ENCODE measurements around the gene CRX. TPM values are rescaled to one million over a fixed set of nuclear protein-coding genes. Genes with fewer than 3 reads are reported as not detected.

The CRX gene
- total RNA-seq, 1 donor from 2014 or later, result 0.19 TPM

DNA sequence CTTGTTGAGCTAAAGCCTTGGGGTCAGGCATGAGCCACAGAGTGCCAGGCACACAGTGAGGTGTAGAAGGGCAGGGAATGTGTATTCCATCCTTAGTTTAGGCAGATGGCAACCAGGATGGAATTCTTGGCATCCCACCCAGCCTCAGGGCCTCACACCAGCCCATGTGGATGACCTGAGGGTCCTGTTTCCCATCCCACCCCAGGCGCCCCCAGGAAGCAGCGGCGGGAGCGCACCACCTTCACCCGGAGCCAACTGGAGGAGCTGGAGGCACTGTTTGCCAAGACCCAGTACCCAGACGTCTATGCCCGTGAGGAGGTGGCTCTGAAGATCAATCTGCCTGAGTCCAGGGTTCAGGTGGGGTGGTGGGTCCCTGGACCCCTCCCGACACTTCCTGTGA is 14.3 kb downstream of the CRX start:
- Histone ChIP-seq H3K9ac (no peak overlapping the region), H3K36me3 (no peaks in the 10 kb centered on the region), H4K20me1 (ENCODE audit: low read depth) (no peaks in the 10 kb centered on the region), H3K4me3 (no peak overlapping the region), H3F3A (ENCODE audit: low read depth) (peaks cover 49% of the 10 kb centered on the region), H3K4me1 (peaks cover 15% of the 10 kb centered on the region), H3K4me2 (no peak overlapping the region), H3K27me3 (no peaks in the 10 kb centered on the region), H2AFZ (replicated peaks) (no peak overlapping the region), H3K27ac (no peak overlapping the region), H3K9me3 (ENCODE audit: low read depth) (no peaks in the 10 kb centered on the region), H3K79me2 (ENCODE audit: low read depth) (no peaks in the 10 kb centered on the region)
- peaks cover 2% of the 10 kb centered on the region for H3K9me3 Mint-ChIP-seq
- H3K4me3 Mint-ChIP-seq, result no peak overlapping the region
- H3K27me3 Mint-ChIP-seq (ENCODE audit: insufficient read depth, low read depth), result peaks cover 9% of the 10 kb centered on the region
- DNase-seq (ENCODE audit: low spot score), result no peak
- no peaks in the 10 kb centered on the region for H3K36me3 Mint-ChIP-seq
- peaks cover 10% of the 10 kb centered on the region for H3K4me1 Mint-ChIP-seq
- no peak overlapping the region for H3K27ac Mint-ChIP-seq
- TF ChIP-seq, protein P1, sequence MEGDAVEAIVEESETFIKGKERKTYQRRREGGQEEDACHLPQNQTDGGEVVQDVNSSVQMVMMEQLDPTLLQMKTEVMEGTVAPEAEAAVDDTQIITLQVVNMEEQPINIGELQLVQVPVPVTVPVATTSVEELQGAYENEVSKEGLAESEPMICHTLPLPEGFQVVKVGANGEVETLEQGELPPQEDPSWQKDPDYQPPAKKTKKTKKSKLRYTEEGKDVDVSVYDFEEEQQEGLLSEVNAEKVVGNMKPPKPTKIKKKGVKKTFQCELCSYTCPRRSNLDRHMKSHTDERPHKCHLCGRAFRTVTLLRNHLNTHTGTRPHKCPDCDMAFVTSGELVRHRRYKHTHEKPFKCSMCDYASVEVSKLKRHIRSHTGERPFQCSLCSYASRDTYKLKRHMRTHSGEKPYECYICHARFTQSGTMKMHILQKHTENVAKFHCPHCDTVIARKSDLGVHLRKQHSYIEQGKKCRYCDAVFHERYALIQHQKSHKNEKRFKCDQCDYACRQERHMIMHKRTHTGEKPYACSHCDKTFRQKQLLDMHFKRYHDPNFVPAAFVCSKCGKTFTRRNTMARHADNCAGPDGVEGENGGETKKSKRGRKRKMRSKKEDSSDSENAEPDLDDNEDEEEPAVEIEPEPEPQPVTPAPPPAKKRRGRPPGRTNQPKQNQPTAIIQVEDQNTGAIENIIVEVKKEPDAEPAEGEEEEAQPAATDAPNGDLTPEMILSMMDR (IDR thresholded peaks at IDR 0.05), result no peak
- TF ChIP-seq EZH2 (IDR thresholded peaks at IDR 0.05), result no peak
- no peak for TF ChIP-seq EZH2phosphoT487 (IDR thresholded peaks at IDR 0.05)

DNA sequence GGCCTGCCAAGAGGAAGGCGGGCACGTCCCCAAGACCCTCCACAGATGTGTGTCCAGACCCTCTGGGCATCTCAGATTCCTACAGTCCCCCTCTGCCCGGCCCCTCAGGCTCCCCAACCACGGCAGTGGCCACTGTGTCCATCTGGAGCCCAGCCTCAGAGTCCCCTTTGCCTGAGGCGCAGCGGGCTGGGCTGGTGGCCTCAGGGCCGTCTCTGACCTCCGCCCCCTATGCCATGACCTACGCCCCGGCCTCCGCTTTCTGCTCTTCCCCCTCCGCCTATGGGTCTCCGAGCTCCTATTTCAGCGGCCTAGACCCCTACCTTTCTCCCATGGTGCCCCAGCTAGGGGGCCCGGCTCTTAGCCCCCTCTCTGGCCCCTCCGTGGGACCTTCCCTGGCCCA is 17.7 kb downstream of the CRX start:
- peaks cover 18% of the 10 kb centered on the region for H3K4me1 ChIP-seq
- no peak overlapping the region for H3K4me3 Mint-ChIP-seq
- H3K27ac ChIP-seq, result peak overlapping the region; percentile 6
- H3K9ac ChIP-seq, result no peak overlapping the region
- peaks cover 5% of the 10 kb centered on the region for H3K27me3 Mint-ChIP-seq (ENCODE audit: insufficient read depth, low read depth)
- DNase-seq (ENCODE audit: low spot score), result peak; percentile 28
- no peaks in the 10 kb centered on the region for H3K27me3 ChIP-seq
- TF ChIP-seq EZH2phosphoT487 (IDR thresholded peaks at IDR 0.05) (no peak), EZH2 (IDR thresholded peaks at IDR 0.05) (no peak)
- TF ChIP-seq, protein P1 (IDR thresholded peaks at IDR 0.05), result no peak
- peaks cover 11% of the 10 kb centered on the region for H3K4me1 Mint-ChIP-seq
- H3K36me3 ChIP-seq, result no peaks in the 10 kb centered on the region
- peak overlapping the region; percentile 61 for H3K27ac Mint-ChIP-seq
- peak overlapping the region; percentile 64 for H3K4me2 ChIP-seq
- no peak overlapping the region for H3K4me3 ChIP-seq
- no peaks in the 10 kb centered on the region for H3K79me2 ChIP-seq (ENCODE audit: low read depth)
- H4K20me1 ChIP-seq (ENCODE audit: low read depth), result no peaks in the 10 kb centered on the region
- H3K9me3 ChIP-seq (ENCODE audit: low read depth), result no peaks in the 10 kb centered on the region
- H3K36me3 Mint-ChIP-seq, result no peaks in the 10 kb centered on the region
- peaks cover 56% of the 10 kb centered on the region for H3F3A ChIP-seq (ENCODE audit: low read depth)
- peak overlapping the region; percentile 15 for H2AFZ ChIP-seq (replicated peaks)
- peaks cover 2% of the 10 kb centered on the region for H3K9me3 Mint-ChIP-seq

DNA sequence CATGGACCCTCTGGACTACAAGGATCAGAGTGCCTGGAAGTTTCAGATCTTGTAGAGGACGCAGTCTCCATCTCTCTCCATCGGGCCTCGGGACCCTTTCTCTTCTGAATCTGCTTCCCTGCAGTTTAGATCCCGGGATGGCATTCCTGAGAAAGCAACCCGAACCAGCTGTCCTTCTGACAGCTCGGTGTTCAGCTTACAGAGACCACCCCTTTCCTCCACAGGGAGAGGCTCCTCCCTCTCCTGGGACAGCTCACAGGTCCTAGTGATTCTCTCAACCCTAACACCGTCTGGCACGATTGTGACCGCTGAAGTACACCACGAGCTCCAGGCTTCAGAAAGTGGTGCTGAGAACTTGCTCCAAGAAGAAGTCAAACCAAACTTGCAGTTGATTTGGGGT is 18.2 kb downstream of the CRX start:
- H3K27me3 Mint-ChIP-seq (ENCODE audit: insufficient read depth, low read depth), result peaks cover 4% of the 10 kb centered on the region
- TF ChIP-seq, protein P1 (IDR thresholded peaks at IDR 0.05), result no peak
- no peak for TF ChIP-seq EZH2phosphoT487 (IDR thresholded peaks at IDR 0.05)
- TF ChIP-seq EZH2 (IDR thresholded peaks at IDR 0.05), result no peak
- Histone ChIP-seq H3K4me1 (peaks cover 18% of the 10 kb centered on the region), H3K9me3 (ENCODE audit: low read depth) (no peaks in the 10 kb centered on the region), H3F3A (ENCODE audit: low read depth) (peaks cover 56% of the 10 kb centered on the region), H3K79me2 (ENCODE audit: low read depth) (no peaks in the 10 kb centered on the region), H3K27me3 (no peaks in the 10 kb centered on the region), H3K9ac (no peak overlapping the region), H3K27ac (peak overlapping the region; percentile 6), H3K36me3 (no peaks in the 10 kb centered on the region), H3K4me3 (no peak overlapping the region), H3K4me2 (peak overlapping the region; percentile 64), H2AFZ (replicated peaks) (peak overlapping the region; percentile 15), H4K20me1 (ENCODE audit: low read depth) (no peaks in the 10 kb centered on the region)
- H3K27ac Mint-ChIP-seq, result peak overlapping the region; percentile 61
- no peak overlapping the region for H3K4me3 Mint-ChIP-seq
- no peaks in the 10 kb centered on the region for H3K9me3 Mint-ChIP-seq
- H3K36me3 Mint-ChIP-seq, result no peaks in the 10 kb centered on the region
- peak; percentile 83 for DNase-seq (ENCODE audit: low spot score)
- peaks cover 11% of the 10 kb centered on the region for H3K4me1 Mint-ChIP-seq

Data from neural progenitor cell (in vitro differentiated cells).